Vagina (tissue), 2 donors: Measurements from ENCODE around the gene TAF1.

Source experiments
- CTCF ChIP-seq, 3 experiments: fragments of 450-650 bp in 2 of 3; fragments of 200-600 bp in 1 of 3; sonication (generic) in 1 of 3; IDR thresholded peaks; one replicate each; pipeline ENCODE4 v1.5.1; 2017 to 2019; ENCODE audit warnings: antibody characterized with exemption in 3 of 3, mild to moderate bottlenecking in 2 of 3, moderate library complexity in 2 of 3
- POLR2A ChIP-seq, 2 donors: fragments of 450-650 bp; IDR thresholded peaks; one replicate each; pipeline ENCODE4 v1.6.1; 2017; ENCODE audit warnings: antibody characterized with exemption in 2 of 2, mild to moderate bottlenecking in 2 of 2, moderate library complexity in 2 of 2
- POLR2AphosphoS5 ChIP-seq, 2 donors: sonication (generic); formaldehyde crosslinking; IDR thresholded peaks; one replicate each; pipeline ENCODE4 v1.9.0; 2017; ENCODE audit warnings: antibody characterized with exemption in 2 of 2, mild to moderate bottlenecking in 2 of 2, low read depth in 1 of 2; ENCODE audit not compliant: insufficient read depth in 1 of 2

- TF ChIP-seq CTCF (IDR thresholded peaks at IDR 0.05) (no peak), POLR2AphosphoS5 (IDR thresholded peaks at IDR 0.05; ENCODE audit: insufficient read depth in 1 of 2, low read depth in 1 of 2) (no peak), POLR2A (IDR thresholded peaks at IDR 0.05) (no peak)
Measured at GRCh38 chrX:71365356-71365874, 742 bp upstream of the TAF1 start.
